ENCODE data around the gene KIF25.

DNA sequence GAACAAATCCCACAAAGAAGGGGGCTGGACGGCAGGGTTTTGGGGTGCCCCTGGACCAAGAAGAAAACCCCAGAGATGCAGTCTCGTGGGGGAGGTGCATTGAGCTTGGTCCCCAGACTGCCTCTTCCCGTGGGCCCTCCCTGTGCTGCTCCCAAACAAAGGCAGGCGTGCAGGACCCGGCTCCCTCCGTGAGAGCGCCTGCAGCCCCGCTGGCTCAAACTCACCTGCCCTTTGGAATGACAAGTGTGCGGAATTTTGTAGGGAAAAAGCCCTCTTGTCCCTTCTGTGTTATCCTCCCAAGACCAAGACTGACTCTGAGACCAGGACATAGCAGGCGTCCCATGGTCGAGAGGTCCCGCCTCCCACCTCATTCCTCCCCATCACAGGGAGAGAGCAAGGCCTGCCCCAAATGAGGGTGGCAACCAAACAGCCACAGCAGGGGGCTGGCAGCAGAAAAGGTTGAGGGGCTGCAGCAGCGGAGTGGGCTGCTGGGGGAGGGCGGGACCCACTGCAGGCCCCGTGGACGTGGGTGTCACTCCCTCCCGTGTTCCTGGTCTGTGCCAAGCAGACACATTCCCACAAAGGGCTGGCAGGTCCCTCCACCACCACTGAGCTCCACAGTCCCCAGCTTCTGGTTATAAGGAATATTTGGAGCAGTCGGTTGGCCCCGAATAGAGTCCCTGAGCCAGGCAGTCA, 87.1 kb downstream of the KIF25 start:
- no peak for TF ChIP-seq POLR2AphosphoS5 (IDR thresholded peaks at IDR 0.05)
- TF ChIP-seq POLR2A (IDR thresholded peaks at IDR 0.05; ENCODE audit: low read depth), result no peak
